H9 (cell line): ENCODE data around the gene KAT14. TPM values are rescaled to one million over a fixed set of nuclear protein-coding genes. Genes with fewer than 3 reads are reported as not detected.

Experiments used
- DNase-seq: peaks from one replicate; pipeline ENCODE4 v3.0.0-alpha.2; 2017
- H2AFZ ChIP-seq: one replicate; pipeline ENCODE4 v1.6.1; 2013; ENCODE audit warnings: mild to moderate bottlenecking, low read length, control low read depth, moderate library complexity
- H2AK5ac ChIP-seq: 2 replicates; pipeline ENCODE4 v1.6.1; 2013; ENCODE audit warnings: low read length, control low read depth, mixed read lengths; ENCODE audit not compliant: insufficient read length
- H2BK120ac ChIP-seq: one replicate; pipeline ENCODE4 v1.6.1; 2013; ENCODE audit warnings: low read depth, mild to moderate bottlenecking, low read length, control low read depth, inconsistent platforms; ENCODE audit not compliant: poor library complexity, severe bottlenecking
- H2BK12ac ChIP-seq: 2 replicates; pipeline ENCODE4 v1.6.1; 2013; ENCODE audit warnings: low read length, control low read depth, mixed read lengths, low read depth; ENCODE audit not compliant: insufficient read length
- H2BK15ac ChIP-seq: 2 replicates; pipeline ENCODE4 v1.6.1; 2013; ENCODE audit warnings: low read depth, low read length, control low read depth
- H2BK20ac ChIP-seq: one replicate; pipeline ENCODE4 v1.6.1; 2013; ENCODE audit warnings: low read depth, mild to moderate bottlenecking, low read length, control low read depth, inconsistent platforms; ENCODE audit not compliant: poor library complexity, severe bottlenecking
- H2BK5ac ChIP-seq: 2 replicates; pipeline ENCODE4 v1.6.1; 2013; ENCODE audit warnings: low read length, control low read depth, mixed read lengths; ENCODE audit not compliant: insufficient read length
- H3K14ac ChIP-seq: 2 replicates; pipeline ENCODE4 v1.6.1; 2013; ENCODE audit warnings: low read length, control low read depth; ENCODE audit not compliant: insufficient read depth
- H3K18ac ChIP-seq: 2 replicates; pipeline ENCODE4 v1.6.1; 2013; ENCODE audit warnings: low read depth, mild to moderate bottlenecking, mixed read lengths, low read length, control low read depth; ENCODE audit not compliant: insufficient read length
- H3K23ac ChIP-seq: 2 replicates; pipeline ENCODE4 v1.6.1; 2013; ENCODE audit warnings: low read length, control low read depth, mixed read lengths, low read depth; ENCODE audit not compliant: insufficient read length
- H3K23me2 ChIP-seq: 2 replicates; pipeline ENCODE4 v1.6.1; 2013; ENCODE audit warnings: low read depth, mild to moderate bottlenecking, mixed read lengths, low read length, control low read depth; ENCODE audit not compliant: insufficient read length, poor library complexity, severe bottlenecking
- H3K27ac ChIP-seq: 2 replicates; pipeline ENCODE4 v1.5.1; 2013; ENCODE audit warnings: low read length, control low read depth, mixed read lengths, low read depth; ENCODE audit not compliant: insufficient read length
- H3K27me3 ChIP-seq: 2 replicates; pipeline ENCODE4 v1.6.1; 2013; ENCODE audit warnings: low read length, control low read depth, inconsistent platforms; ENCODE audit not compliant: insufficient read depth
- H3K4ac ChIP-seq: 2 replicates; pipeline ENCODE4 v1.6.1; 2013; ENCODE audit warnings: low read depth, mild to moderate bottlenecking, control low read depth, inconsistent platforms, low read length, moderate library complexity
- H3K4me1 ChIP-seq: 2 replicates; pipeline ENCODE4 v1.6.1; 2013; ENCODE audit warnings: low read length, control low read depth, inconsistent platforms; ENCODE audit not compliant: insufficient read depth
- H3K4me2 ChIP-seq: 2 replicates; pipeline ENCODE4 v1.6.1; 2013; ENCODE audit warnings: low read length, control low read depth, mixed read lengths; ENCODE audit not compliant: insufficient read length, insufficient read depth
- H3K56ac ChIP-seq: 2 replicates; pipeline ENCODE4 v1.6.1; 2013; ENCODE audit warnings: low read depth, mild to moderate bottlenecking, mixed read lengths, low read length, control low read depth; ENCODE audit not compliant: insufficient read length
- H3K79me1 ChIP-seq: 2 replicates; pipeline ENCODE4 v1.6.1; 2013; ENCODE audit warnings: low read depth, mild to moderate bottlenecking, moderate library complexity, low read length, control low read depth, inconsistent platforms; ENCODE audit not compliant: insufficient read depth, poor library complexity, severe bottlenecking
- H3K79me2 ChIP-seq: 2 replicates; pipeline ENCODE4 v1.6.1; 2013; ENCODE audit warnings: low read length, control low read depth, inconsistent platforms; ENCODE audit not compliant: insufficient read depth
- H3K9ac ChIP-seq: 2 replicates; pipeline ENCODE4 v1.6.1; 2013; ENCODE audit warnings: low read length, control low read depth, mixed read lengths; ENCODE audit not compliant: insufficient read length; ENCODE audit errors: extremely low read depth
- H3K9me3 ChIP-seq: one replicate; pipeline ENCODE4 v1.6.1; 2013; ENCODE audit warnings: low read depth, low read length, inconsistent platforms; ENCODE audit not compliant: control insufficient read depth
- H3T11ph ChIP-seq: one replicate; pipeline ENCODE4 v1.6.1; 2013; ENCODE audit warnings: mild to moderate bottlenecking, low read length, control low read depth, inconsistent platforms
- H4K20me1 ChIP-seq: one replicate; pipeline ENCODE4 v1.6.1; 2013; ENCODE audit not compliant: control insufficient read depth, insufficient read length, insufficient read depth
- H4K5ac ChIP-seq: 2 replicates; pipeline ENCODE4 v1.6.1; 2013; ENCODE audit warnings: low read depth, mild to moderate bottlenecking, mixed read lengths, low read length, control low read depth; ENCODE audit not compliant: insufficient read length
- H4K8ac ChIP-seq: replicated peaks from 2 replicates; pipeline ENCODE4 v1.6.1; 2013; ENCODE audit warnings: low read length, control low read depth, mixed read lengths, low read depth; ENCODE audit not compliant: insufficient read length
- H4K91ac ChIP-seq: 2 replicates; pipeline ENCODE4 v1.6.1; 2013; ENCODE audit warnings: low read depth, mild to moderate bottlenecking, moderate library complexity, mixed read lengths, low read length, control low read depth; ENCODE audit not compliant: insufficient read length
- H3K27ac Mint-ChIP-seq, 3 experiments: 2 replicates in 2 of 3; 3 replicates in 1 of 3; pipeline ENCODE4 v1.8.0; 2020 to 2021; ENCODE audit warnings: mixed read lengths in 3 of 3, mild to moderate bottlenecking in 1 of 3, moderate library complexity in 1 of 3
- H3K27me3 Mint-ChIP-seq: 2 replicates; pipeline ENCODE4 v1.8.0; 2021; ENCODE audit warnings: low read depth, mild to moderate bottlenecking, moderate library complexity, mixed read lengths
- H3K36me3 Mint-ChIP-seq, 3 experiments: 2 replicates in 2 of 3; 3 replicates in 1 of 3; pipeline ENCODE4 v1.8.0; 2020 to 2021; ENCODE audit warnings: low read depth in 3 of 3, mixed read lengths in 3 of 3; ENCODE audit not compliant: insufficient read depth in 1 of 3
- H3K4me1 Mint-ChIP-seq, 2 experiments: 2 replicates each; pipeline ENCODE4 v1.8.0; 2020; ENCODE audit warnings: mixed read lengths in 2 of 2
- H3K4me3 Mint-ChIP-seq, 2 experiments: 2 replicates in 1 of 2; 3 replicates in 1 of 2; pipeline ENCODE4 v1.8.0; 2020 to 2021; ENCODE audit warnings: mild to moderate bottlenecking in 2 of 2, mixed read lengths in 2 of 2, moderate library complexity in 1 of 2
- H3K9me3 Mint-ChIP-seq, 2 experiments: 2 replicates in 1 of 2; 3 replicates in 1 of 2; pipeline ENCODE4 v1.8.0; 2020; ENCODE audit warnings: mild to moderate bottlenecking in 2 of 2, mixed read lengths in 2 of 2, moderate library complexity in 1 of 2
- CTCF ChIP-seq: fragments of 200-600 bp; sonication (generic); conservative IDR thresholded peaks from 3 replicates; pipeline ENCODE4 v1.8.0; 2021; ENCODE audit warnings: antibody characterized with exemption, mild to moderate bottlenecking
- WGBS: extraction: QIAGEN DNeasy Blood & Tissue Kit; methylation state at CpG from one replicate; pipeline ENCODE4 v1.1.7; 2013; ENCODE audit warnings: missing lambda C conversion rate, low lambda C conversion rate, mixed read lengths; ENCODE audit not compliant: insufficient read length; ENCODE audit errors: extremely low coverage; 5-methylcytosine and 5-hydroxymethylcytosine counted together
- total RNA-seq: library from RNA; stranded (reverse); gene quantifications from 2 replicates; pipeline ENCODE4 v1.2.1, GENCODE V29; 2021

The KAT14 gene
- total RNA-seq, 1 experiment from 2014 or later: 19.2 TPM

- H3K4me1 Mint-ChIP-seq: no peaks in the 10 kb centered on the region
- no peaks in the 10 kb centered on the region for H3K23me2 ChIP-seq
- no peak overlapping the region for H3K56ac ChIP-seq
- no peak overlapping the region for H2AFZ ChIP-seq
- H2BK12ac ChIP-seq: no peak overlapping the region
- no peak overlapping the region for H3K23ac ChIP-seq
- peaks cover 10 to 26% (median 26%) of the 10 kb centered on the region in 3 experiments; a peak in 6 of 7 replicates for H3K36me3 Mint-ChIP-seq
- no peak overlapping the region for H3K4me3 Mint-ChIP-seq
- no peaks in the 10 kb centered on the region for H3K27me3 Mint-ChIP-seq
- no peak overlapping the region for H3K4me2 ChIP-seq
- H2BK120ac ChIP-seq: no peak overlapping the region
- no peak overlapping the region for H2AK5ac ChIP-seq
- H4K5ac ChIP-seq: no peak overlapping the region
- H4K8ac ChIP-seq: no peak overlapping the region
- H3K79me1 ChIP-seq: no peaks in the 10 kb centered on the region
- no peak overlapping the region for H2BK20ac ChIP-seq
- H3K4me1 ChIP-seq: no peaks in the 10 kb centered on the region
- H3K27me3 ChIP-seq: no peaks in the 10 kb centered on the region
- no peak overlapping the region for H2BK15ac ChIP-seq
- H3K9me3 Mint-ChIP-seq: no peaks in the 10 kb centered on the region
- H3K9me3 ChIP-seq: no peaks in the 10 kb centered on the region
- no CpG with 5 or more reads among the region's 4 CpGs for WGBS
- no peak for DNase-seq
- no peak overlapping the region for H3K27ac Mint-ChIP-seq
- no peak overlapping the region for H3K27ac ChIP-seq
- H3K9ac ChIP-seq: no peak overlapping the region
- no peak overlapping the region for H3K4ac ChIP-seq
- H3K14ac ChIP-seq: no peak overlapping the region
- no peak overlapping the region for H4K91ac ChIP-seq
- H3K18ac ChIP-seq: no peak overlapping the region
- H2BK5ac ChIP-seq: no peak overlapping the region
- H3K79me2 ChIP-seq: 0 out of 2 replicates have a peak, but pooled peaks cover 2% of the 10 kb centered on the region
- no peaks in the 10 kb centered on the region for H4K20me1 ChIP-seq
- no peak overlapping the region for H3T11ph ChIP-seq
- TF ChIP-seq CTCF: no peak
Measured at GRCh38 chr20:18156045-18156444, 18.4 kb downstream of the KAT14 start.
